Muscle of leg (tissue), 11 donors: ENCODE measurements around the gene SEC14L5. TPM values are rescaled to one million over a fixed set of nuclear protein-coding genes. Genes with fewer than 3 reads are reported as not detected.
A peak's percentile ranks its signal among the peaks of the same experiment; 100 is the strongest.

Source experiments
- DNase-seq: peaks from one replicate; pipeline ENCODE4 v3.0.0; 2013
- H3K27ac ChIP-seq: one replicate; pipeline ENCODE4 v1.5.1; 2013; ENCODE audit warnings: mild to moderate bottlenecking, low read length, control low read depth
- H3K27me3 ChIP-seq: one replicate; pipeline ENCODE4 v1.6.1; 2013; ENCODE audit warnings: low read length; ENCODE audit not compliant: control insufficient read depth, insufficient read depth
- H3K36me3 ChIP-seq: one replicate; pipeline ENCODE4 v1.6.1; 2013; ENCODE audit warnings: low read length; ENCODE audit not compliant: control insufficient read depth, insufficient read depth
- H3K4me1 ChIP-seq: one replicate; pipeline ENCODE4 v1.6.1; 2013; ENCODE audit warnings: low read length; ENCODE audit not compliant: control insufficient read depth, insufficient read depth
- H3K4me3 ChIP-seq: one replicate; pipeline ENCODE4 v1.5.1; 2013; ENCODE audit warnings: low read length, control low read depth
- H3K9me3 ChIP-seq: replicated peaks from 2 replicates; pipeline ENCODE4 v1.6.1; 2013; ENCODE audit warnings: low read depth, low read length; ENCODE audit not compliant: control insufficient read depth
- WGBS: methylation state at CpG from one replicate; pipeline ENCODE4 v1.1.5; 2013; ENCODE audit warnings: missing lambda C conversion rate; ENCODE audit not compliant: insufficient coverage; 5-methylcytosine and 5-hydroxymethylcytosine counted together
- polyA plus RNA-seq, 8 donors: library from polyadenylated mRNA; unstranded; fragments of 120-200 nt; gene quantifications; one replicate each; pipeline versions ENCODE4 v1.2.1 to v1.2.3, GENCODE V29; 2013; ENCODE audit warnings: inconsistent platforms in 1 of 8, low replicate concordance in 1 of 8; ENCODE audit not compliant: insufficient read length in 8 of 8, insufficient read depth in 1 of 8
- total RNA-seq: library from RNA; stranded (reverse); fragments of 120-200 nt; gene quantifications from one replicate; pipeline ENCODE4 v1.2.4, GENCODE V29; 2013

SEC14L5 gene
- total and polyA plus RNA-seq, 9 donors, result 0.40 to 1.00 (median 0.84) TPM

DNA sequence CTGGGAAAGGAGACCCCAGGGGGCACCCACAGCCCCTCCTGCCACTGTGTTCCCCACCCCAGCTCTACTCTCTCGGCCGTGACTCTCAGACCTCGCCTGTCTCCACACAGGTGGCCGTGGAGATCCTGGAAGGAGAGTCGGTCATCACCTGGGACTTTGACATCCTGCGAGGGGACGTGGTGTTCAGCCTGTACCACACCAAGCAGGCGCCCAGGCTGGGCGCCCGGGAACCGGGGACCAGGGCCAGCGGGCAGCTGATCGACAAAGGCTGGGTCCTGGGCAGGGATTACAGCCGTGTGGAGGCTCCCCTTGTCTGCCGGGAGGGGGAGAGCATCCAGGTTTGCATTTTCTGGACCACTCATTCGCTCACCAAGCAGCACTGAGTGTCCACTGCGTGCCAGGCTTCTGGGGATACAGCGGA lies 50.2 kb downstream of the SEC14L5 start:
- no peak for DNase-seq
- H3K27ac ChIP-seq, result no peak overlapping the region
- H3K4me3 ChIP-seq, result no peak overlapping the region
- H3K27me3 ChIP-seq, result peaks cover 7% of the 10 kb centered on the region
- H3K4me1 ChIP-seq, result peaks cover 2% of the 10 kb centered on the region
- WGBS, result 80% methylated on average over 18 of the region's 18 CpGs
- H3K9me3 ChIP-seq, result no peaks in the 10 kb centered on the region
- H3K36me3 ChIP-seq, result no peaks in the 10 kb centered on the region

GRCh38 chr16:5010576-5011329 lies 52.6 kb downstream of the SEC14L5 start:
- no peak for DNase-seq
- H3K27me3 ChIP-seq, result peaks cover 7% of the 10 kb centered on the region
- H3K4me3 ChIP-seq, result no peak overlapping the region
- H3K9me3 ChIP-seq, result no peaks in the 10 kb centered on the region
- no peak overlapping the region for H3K27ac ChIP-seq
- H3K4me1 ChIP-seq, result peaks cover 2% of the 10 kb centered on the region
- H3K36me3 ChIP-seq, result no peaks in the 10 kb centered on the region
- WGBS, result 27% methylated on average over 13 of the region's 15 CpGs

DNA sequence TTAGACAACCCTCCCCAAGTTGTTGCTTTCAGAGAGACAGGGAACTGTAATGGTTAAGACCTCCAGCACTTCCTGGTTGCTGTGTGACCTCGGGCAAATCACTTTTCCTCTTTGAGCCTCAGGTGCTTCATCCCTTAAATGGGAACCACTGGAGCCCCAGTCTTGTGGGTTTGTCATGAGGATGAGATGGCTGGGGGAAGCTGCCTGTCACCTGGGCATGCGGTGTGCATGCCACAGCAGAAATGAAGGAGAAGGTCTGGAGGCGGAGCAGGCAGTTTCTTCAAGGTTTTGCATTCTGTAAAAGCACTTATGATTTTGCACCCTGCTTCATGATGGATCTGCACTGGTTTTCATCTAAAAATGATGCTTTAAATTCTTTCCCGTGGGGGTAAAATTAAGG lies 53.5 kb downstream of the SEC14L5 start:
- H3K4me1 ChIP-seq, result peaks cover 2% of the 10 kb centered on the region
- H3K36me3 ChIP-seq, result no peaks in the 10 kb centered on the region
- H3K27ac ChIP-seq, result no peak overlapping the region
- H3K27me3 ChIP-seq, result peaks cover 7% of the 10 kb centered on the region
- WGBS, result 45% methylated on average over 4 of the region's 4 CpGs
- H3K9me3 ChIP-seq, result no peaks in the 10 kb centered on the region
- no peak for DNase-seq
- H3K4me3 ChIP-seq, result no peak overlapping the region

GRCh38 chr16:5012887-5013286 lies 54.8 kb downstream of the SEC14L5 start:
- no peaks in the 10 kb centered on the region for H3K36me3 ChIP-seq
- peaks cover 7% of the 10 kb centered on the region for H3K27me3 ChIP-seq
- no peak overlapping the region for H3K4me3 ChIP-seq
- no peak for DNase-seq
- H3K27ac ChIP-seq, result no peak overlapping the region
- no peaks in the 10 kb centered on the region for H3K9me3 ChIP-seq
- no peaks in the 10 kb centered on the region for H3K4me1 ChIP-seq
- 63% methylated on average over 3 of the region's 6 CpGs for WGBS

- no peak overlapping the region for H3K4me3 ChIP-seq
- H3K27ac ChIP-seq, result no peak overlapping the region
- H3K36me3 ChIP-seq, result no peaks in the 10 kb centered on the region
- no peak for DNase-seq
- no peaks in the 10 kb centered on the region for H3K9me3 ChIP-seq
- no peaks in the 10 kb centered on the region for H3K4me1 ChIP-seq
- H3K27me3 ChIP-seq, result peaks cover 6% of the 10 kb centered on the region
- 68% methylated on average over 3 of the region's 4 CpGs for WGBS
Measured at GRCh38 chr16:5015351-5015750, 57.2 kb downstream of the SEC14L5 start.

- WGBS, result 67% methylated on average over 1 of the region's 4 CpGs
- Histone ChIP-seq H3K27me3 (peaks cover under 1% of the 10 kb centered on the region), H3K9me3 (no peaks in the 10 kb centered on the region), H3K27ac (no peak overlapping the region), H3K36me3 (no peaks in the 10 kb centered on the region), H3K4me3 (no peak overlapping the region), H3K4me1 (no peaks in the 10 kb centered on the region)
- no peak for DNase-seq
Measured at GRCh38 chr16:5015887-5016286, 57.8 kb downstream of the SEC14L5 start.

DNA sequence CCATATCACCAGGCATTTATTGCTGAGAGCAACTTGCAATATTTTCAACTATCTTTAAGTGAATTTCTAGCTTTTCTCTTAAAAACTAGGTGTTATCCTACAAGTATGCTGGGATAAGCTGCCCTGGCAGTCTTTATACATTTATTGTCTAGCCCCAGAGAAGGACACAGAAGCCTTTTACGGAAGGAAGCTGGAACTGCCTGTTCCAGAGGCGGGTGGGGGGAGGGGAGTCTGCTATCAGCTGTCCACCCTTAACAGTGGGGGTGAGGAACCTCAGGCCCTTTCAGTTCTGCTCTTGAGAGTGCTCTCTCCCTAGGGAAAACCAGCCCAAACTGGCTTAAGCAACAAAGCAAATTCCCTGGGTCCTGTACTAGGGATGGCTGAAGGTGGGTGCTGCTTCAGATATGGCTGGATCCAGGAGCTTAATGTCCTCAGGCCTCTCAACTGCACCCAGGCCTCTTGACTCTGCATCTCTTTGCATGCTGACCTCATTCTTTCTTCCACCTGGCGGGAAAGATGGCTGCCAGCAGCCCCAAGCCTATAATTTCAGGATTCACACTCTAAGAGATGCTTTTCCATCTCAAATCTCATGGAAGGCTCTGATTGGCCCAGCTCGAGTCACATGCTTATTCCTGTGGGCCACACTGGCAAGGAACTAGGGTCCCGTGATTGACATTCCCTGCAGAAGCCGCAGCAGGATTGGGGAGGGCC lies 59.0 kb downstream of the SEC14L5 start:
- H3K4me3 ChIP-seq, result no peak overlapping the region
- H3K27ac ChIP-seq, result no peak overlapping the region
- H3K27me3 ChIP-seq, result no peaks in the 10 kb centered on the region
- no peaks in the 10 kb centered on the region for H3K9me3 ChIP-seq
- WGBS, result 74% methylated on average over 4 of the region's 6 CpGs
- H3K4me1 ChIP-seq, result no peaks in the 10 kb centered on the region
- H3K36me3 ChIP-seq, result no peaks in the 10 kb centered on the region
- peak; percentile 22 for DNase-seq

DNA sequence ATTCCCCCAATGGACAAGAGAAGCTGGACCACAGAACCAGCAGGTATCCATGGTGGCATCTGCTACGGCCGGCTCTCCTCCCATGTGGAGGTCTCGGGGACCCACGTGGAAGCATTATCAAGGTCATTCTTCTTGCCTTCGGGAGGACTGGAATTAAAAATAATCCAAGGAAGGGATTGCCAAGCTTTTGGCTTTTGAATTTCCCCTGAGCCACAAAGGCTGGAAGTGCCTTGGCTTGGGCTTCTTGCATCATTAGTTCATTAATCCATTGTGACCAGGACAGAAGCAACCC lies 59.5 kb downstream of the SEC14L5 start:
- no peaks in the 10 kb centered on the region for H3K4me1 ChIP-seq
- H3K36me3 ChIP-seq, result no peaks in the 10 kb centered on the region
- no peak for DNase-seq
- no peaks in the 10 kb centered on the region for H3K9me3 ChIP-seq
- 70% methylated on average over 5 of the region's 5 CpGs for WGBS
- H3K4me3 ChIP-seq, result no peak overlapping the region
- no peak overlapping the region for H3K27ac ChIP-seq
- H3K27me3 ChIP-seq, result no peaks in the 10 kb centered on the region

GRCh38 chr16:5018793-5019192 lies 60.7 kb downstream of the SEC14L5 start:
- peak; percentile 97 for DNase-seq
- H3K27ac ChIP-seq, result peak overlapping the region; percentile 16
- H3K27me3 ChIP-seq, result no peaks in the 10 kb centered on the region
- WGBS, result 7% methylated on average over 3 of the region's 9 CpGs
- no peaks in the 10 kb centered on the region for H3K4me1 ChIP-seq
- H3K36me3 ChIP-seq, result no peaks in the 10 kb centered on the region
- H3K4me3 ChIP-seq, result no peak overlapping the region
- no peaks in the 10 kb centered on the region for H3K9me3 ChIP-seq

DNA sequence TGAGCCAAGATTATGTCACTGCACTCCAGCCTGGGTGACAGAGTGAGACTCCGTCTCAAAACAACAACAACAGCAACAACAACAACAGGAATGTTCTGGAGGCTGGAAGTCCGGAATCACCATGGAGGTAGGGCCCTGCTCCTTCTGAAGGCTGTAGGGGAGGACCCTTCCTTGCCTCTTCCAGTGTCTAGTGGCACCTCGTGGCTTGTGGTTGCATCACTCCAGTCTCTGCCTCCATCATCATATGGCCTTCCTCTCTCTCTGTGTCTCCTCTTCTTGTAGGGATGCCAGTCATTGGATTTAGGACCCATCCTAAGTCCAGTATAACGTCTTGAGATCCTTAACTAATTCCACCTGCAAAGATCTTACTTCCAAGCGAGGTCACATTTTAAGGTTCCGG lies 61.6 kb downstream of the SEC14L5 start:
- no peak overlapping the region for H3K27ac ChIP-seq
- 60% methylated on average over 3 of the region's 6 CpGs for WGBS

More for the DNA sequence above, 61.6 kb downstream of the SEC14L5 start:
- DNase-seq, result no peak
- Histone ChIP-seq H3K9me3 (no peaks in the 10 kb centered on the region), H3K4me3 (no peak overlapping the region), H3K4me1 (no peaks in the 10 kb centered on the region), H3K27me3 (no peaks in the 10 kb centered on the region), H3K36me3 (no peaks in the 10 kb centered on the region)
